Gastroesophageal sphincter (tissue), 3 donors: ENCODE measurements around the gene ARRB1.

ENCODE experiments used
- CTCF ChIP-seq, 4 experiments: fragments of 200-600 bp in 2 of 4; fragments of 450-650 bp in 2 of 4; sonication (generic) in 1 of 4; IDR thresholded peaks; one replicate each; pipeline ENCODE4 v1.5.1; 2017 to 2019; ENCODE audit warnings: antibody characterized with exemption in 4 of 4, mild to moderate bottlenecking in 2 of 4, moderate library complexity in 2 of 4
- EP300 ChIP-seq: sonication (generic); formaldehyde crosslinking; IDR thresholded peaks from one replicate; pipeline ENCODE4 v1.6.1; 2017; ENCODE audit warnings: antibody characterized with exemption, mild to moderate bottlenecking
- POLR2A ChIP-seq, 2 donors: fragments of 450-650 bp; IDR thresholded peaks; one replicate each; pipeline ENCODE4 v1.6.1; 2017; ENCODE audit warnings: antibody characterized with exemption in 2 of 2, mild to moderate bottlenecking in 2 of 2, moderate library complexity in 1 of 2
- POLR2AphosphoS5 ChIP-seq: sonication (generic); formaldehyde crosslinking; IDR thresholded peaks from one replicate; pipeline ENCODE4 v1.6.1; 2017; ENCODE audit warnings: antibody characterized with exemption

- no peak for TF ChIP-seq POLR2A (IDR thresholded peaks at IDR 0.05)
- no peak for TF ChIP-seq EP300
- TF ChIP-seq CTCF (IDR thresholded peaks at IDR 0.05) = no peak
- TF ChIP-seq POLR2AphosphoS5 = no peak
Measured at GRCh38 chr11:75306529-75306928, 44.9 kb downstream of the ARRB1 start.
